Mucosa of rectum (tissue), 2 donors: Measurements from ENCODE around the gene IGLL5.

ENCODE experiments used
- H3K27ac ChIP-seq, 2 donors: one replicate each; pipeline ENCODE4 v1.7.0; 2013; ENCODE audit warnings: inconsistent platforms in 2 of 2, low read depth in 2 of 2, low read length in 2 of 2
- H3K27me3 ChIP-seq, 2 donors: one replicate each; pipeline ENCODE4 v1.7.0; 2013; ENCODE audit warnings: low read length in 2 of 2; ENCODE audit not compliant: control insufficient read depth in 2 of 2, insufficient read depth in 2 of 2
- H3K36me3 ChIP-seq, 2 donors: one replicate each; pipeline ENCODE4 v1.7.0; 2013; ENCODE audit warnings: low read length in 2 of 2; ENCODE audit not compliant: control insufficient read depth in 2 of 2, insufficient read depth in 2 of 2
- H3K4me1 ChIP-seq, 2 donors: one replicate each; pipeline ENCODE4 v1.7.0; 2013; ENCODE audit warnings: low read length in 2 of 2, mild to moderate bottlenecking in 1 of 2; ENCODE audit not compliant: control insufficient read depth in 2 of 2, insufficient read depth in 2 of 2
- H3K4me3 ChIP-seq, 2 donors: one replicate each; pipeline ENCODE4 v1.7.0; 2013; ENCODE audit warnings: low read length in 2 of 2
- H3K9ac ChIP-seq, 2 donors: one replicate each; pipeline ENCODE4 v1.7.0; 2013; ENCODE audit warnings: low read length in 2 of 2, low read depth in 1 of 2, mild to moderate bottlenecking in 1 of 2
- H3K9me3 ChIP-seq, 2 donors: one replicate each; pipeline ENCODE4 v1.7.0; 2013; ENCODE audit warnings: low read length in 2 of 2; ENCODE audit not compliant: control insufficient read depth in 2 of 2
- donor health status: healthy.
- donor health status: Normal muscosa, but diverticular disease.

Gene IGLL5

DNA sequence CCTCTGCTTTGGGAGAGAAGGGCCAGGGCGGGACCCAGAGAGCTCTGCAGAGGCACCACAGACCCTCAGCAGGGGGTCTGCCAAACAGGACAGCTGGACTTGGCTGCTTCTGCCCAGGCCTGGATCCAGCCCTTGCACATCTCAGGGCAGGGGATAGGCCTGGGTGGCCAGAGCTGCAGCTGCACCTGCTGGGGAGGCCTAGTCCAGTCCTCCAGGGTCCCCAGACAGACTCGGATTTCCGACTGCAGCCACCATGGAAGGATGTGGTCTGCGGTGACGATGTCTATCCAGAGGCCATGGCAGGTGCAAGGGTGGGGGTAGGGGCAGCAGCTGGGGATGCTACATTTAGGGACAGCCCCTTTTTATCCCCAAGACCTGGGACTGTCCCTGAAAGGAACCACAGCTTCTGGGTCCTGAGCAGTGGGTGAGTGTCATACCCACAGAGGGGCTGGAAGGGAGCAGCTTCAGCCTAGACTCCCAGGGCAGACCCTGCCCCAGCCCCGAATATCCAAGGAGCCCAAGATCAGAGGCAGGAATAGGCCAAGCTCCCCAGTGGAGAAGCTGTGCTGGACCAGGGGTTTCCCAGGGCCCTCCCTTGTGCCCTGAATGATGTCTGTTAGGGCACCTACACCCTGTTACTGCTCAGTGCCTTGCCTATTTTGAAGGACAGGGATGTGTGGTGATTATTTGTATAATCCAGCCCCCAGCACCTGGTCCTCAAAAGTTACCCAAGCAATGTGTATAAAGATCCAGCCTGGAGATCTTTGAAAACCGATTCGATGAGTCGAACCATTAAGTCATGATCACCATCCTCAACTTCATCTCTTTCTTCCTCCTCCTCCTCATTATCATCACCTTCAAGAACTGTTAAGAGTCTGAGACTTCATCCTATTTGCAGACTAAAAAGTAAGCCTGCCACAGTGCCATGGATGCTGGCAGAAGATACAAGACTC lies 2.5 kb upstream of the IGLL5 start:
- Histone ChIP-seq H3K27me3 (no peaks in the 10 kb centered on the region), H3K9me3 (no peaks in the 10 kb centered on the region), H3K9ac (no peak overlapping the region), H3K36me3 (no peaks in the 10 kb centered on the region), H3K27ac (no peak overlapping the region), H3K4me1 (no peaks in the 10 kb centered on the region), H3K4me3 (no peak overlapping the region)

DNA sequence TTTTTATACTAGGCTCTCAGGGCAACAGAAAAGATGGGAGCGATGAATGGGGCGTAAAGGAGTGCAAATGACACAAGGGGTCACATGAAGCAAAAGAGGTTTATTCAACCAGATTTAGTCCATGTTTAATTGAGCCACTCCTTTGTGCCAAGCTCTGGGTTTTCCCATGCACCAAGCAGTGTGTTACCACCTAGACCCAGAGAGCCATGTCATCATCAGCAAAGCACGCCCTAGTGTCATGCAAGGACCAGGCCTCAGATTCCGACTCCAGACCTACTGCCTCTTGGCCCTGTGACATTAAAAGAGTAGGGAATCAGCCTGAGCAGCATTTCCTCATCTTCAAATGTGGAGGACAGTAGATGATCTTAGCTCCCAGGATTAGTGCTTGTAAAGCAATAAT lies 1.1 kb upstream of the IGLL5 start:
- H3K9me3 ChIP-seq: no peaks in the 10 kb centered on the region
- H3K36me3 ChIP-seq: no peaks in the 10 kb centered on the region
- no peak overlapping the region for H3K9ac ChIP-seq
- no peak overlapping the region for H3K27ac ChIP-seq
- no peaks in the 10 kb centered on the region for H3K27me3 ChIP-seq
- no peak overlapping the region for H3K4me3 ChIP-seq
- no peaks in the 10 kb centered on the region for H3K4me1 ChIP-seq

DNA sequence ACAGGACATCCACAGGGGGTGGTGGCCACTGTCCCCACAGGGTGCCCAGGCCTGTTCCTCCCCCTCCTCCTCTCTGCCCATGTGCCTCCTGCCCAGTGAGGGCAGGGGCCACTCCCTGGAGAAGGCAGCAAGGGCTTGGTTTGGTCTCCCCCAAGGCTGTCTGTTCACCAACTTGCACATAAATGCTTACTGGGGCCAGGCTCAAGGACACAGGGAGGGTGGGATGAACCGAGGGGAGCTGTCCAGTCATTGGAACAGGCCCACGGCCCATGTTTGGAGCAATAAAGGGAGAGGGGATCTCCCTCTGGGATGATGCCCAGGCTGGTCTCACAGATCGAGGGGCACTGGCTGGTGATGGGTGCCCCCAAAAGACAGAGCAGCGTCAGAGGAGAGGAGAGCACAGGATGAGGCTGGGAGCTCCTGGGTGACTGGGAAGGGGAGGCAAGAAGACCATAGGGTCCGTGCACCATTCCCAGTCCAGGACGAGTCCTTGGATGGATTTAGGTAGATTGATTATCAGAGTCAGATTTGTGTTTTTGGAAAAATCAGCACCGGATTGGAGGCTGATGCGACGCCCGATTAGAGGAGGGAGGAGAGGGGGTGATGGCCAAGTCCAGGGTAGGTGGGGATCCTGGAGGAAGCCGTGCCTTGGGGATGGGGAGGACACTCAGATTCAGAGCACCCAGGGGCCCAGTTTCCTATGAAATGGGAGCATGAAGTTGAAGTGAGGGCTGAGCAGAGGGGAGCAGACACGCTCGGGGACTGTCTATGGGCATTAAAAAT lies 1.1 kb downstream of the IGLL5 start:
- H3K9ac ChIP-seq: peak overlapping the region; percentile 5 to 34
- peak overlapping the region; percentile 36 to 53 for H3K4me3 ChIP-seq
- peak overlapping the region in 1 of 2 donors; percentile 71 for H3K27ac ChIP-seq
- no peaks in the 10 kb centered on the region for H3K4me1 ChIP-seq
- no peaks in the 10 kb centered on the region for H3K36me3 ChIP-seq
- H3K9me3 ChIP-seq: no peaks in the 10 kb centered on the region
- H3K27me3 ChIP-seq: peaks cover 0 to 7% of the 10 kb centered on the region in 2 donors

DNA sequence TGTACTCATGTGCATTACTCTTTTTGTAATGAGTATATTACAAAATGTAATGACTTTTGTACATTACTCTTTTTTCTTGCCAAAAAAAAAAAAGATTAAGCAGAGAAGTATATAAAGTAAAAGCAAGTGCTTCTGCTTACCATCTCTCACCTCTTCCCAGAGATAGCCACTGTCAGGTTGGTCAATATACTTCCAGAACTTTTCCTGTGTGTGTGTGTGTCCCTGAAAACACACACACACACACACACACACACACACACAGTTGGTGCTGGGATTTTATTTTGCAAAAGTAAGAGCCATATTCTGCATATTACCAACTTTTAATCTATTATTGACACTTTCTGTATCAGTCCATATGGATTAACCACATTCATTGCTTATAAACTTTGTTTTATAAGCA lies 2.5 kb downstream of the IGLL5 start:
- Histone ChIP-seq H3K27ac (peak overlapping the region in 1 of 2 donors; percentile 24), H3K4me3 (peak overlapping the region in 1 of 2 donors; percentile 32), H3K4me1 (no peaks in the 10 kb centered on the region), H3K9me3 (no peaks in the 10 kb centered on the region), H3K36me3 (no peaks in the 10 kb centered on the region), H3K9ac (no peak overlapping the region), H3K27me3 (peaks cover 2 to 7% of the 10 kb centered on the region in 2 donors)

DNA sequence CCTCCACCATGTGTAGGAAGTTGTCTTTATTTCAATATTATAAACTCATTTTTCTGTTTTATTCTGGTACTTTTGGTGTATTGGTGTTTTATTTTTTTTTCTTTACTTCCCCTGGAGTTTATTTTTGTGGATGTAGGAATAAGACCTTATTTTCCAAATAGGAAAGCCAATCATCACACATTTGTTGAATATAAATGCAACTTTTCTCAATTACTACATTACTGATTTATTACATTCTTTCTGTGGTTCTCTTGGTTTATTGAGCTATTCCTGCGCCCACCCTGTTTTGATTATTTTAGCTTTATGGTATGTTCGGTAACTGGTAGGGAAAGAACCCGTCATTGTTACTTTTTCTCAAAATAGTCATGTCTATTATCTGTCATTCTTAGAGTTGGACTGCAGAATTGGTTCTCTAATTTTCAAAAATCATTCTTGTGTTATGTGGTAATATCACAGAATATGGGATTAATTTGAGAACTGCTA lies 3.6 kb downstream of the IGLL5 start:
- H3K9me3 ChIP-seq: no peaks in the 10 kb centered on the region
- peaks cover 2 to 7% of the 10 kb centered on the region in 2 donors for H3K27me3 ChIP-seq
- peak overlapping the region in 1 of 2 donors; percentile 37 for H3K4me3 ChIP-seq
- H3K27ac ChIP-seq: no peak overlapping the region
- H3K36me3 ChIP-seq: no peaks in the 10 kb centered on the region
- H3K9ac ChIP-seq: no peak overlapping the region
- H3K4me1 ChIP-seq: no peaks in the 10 kb centered on the region

DNA sequence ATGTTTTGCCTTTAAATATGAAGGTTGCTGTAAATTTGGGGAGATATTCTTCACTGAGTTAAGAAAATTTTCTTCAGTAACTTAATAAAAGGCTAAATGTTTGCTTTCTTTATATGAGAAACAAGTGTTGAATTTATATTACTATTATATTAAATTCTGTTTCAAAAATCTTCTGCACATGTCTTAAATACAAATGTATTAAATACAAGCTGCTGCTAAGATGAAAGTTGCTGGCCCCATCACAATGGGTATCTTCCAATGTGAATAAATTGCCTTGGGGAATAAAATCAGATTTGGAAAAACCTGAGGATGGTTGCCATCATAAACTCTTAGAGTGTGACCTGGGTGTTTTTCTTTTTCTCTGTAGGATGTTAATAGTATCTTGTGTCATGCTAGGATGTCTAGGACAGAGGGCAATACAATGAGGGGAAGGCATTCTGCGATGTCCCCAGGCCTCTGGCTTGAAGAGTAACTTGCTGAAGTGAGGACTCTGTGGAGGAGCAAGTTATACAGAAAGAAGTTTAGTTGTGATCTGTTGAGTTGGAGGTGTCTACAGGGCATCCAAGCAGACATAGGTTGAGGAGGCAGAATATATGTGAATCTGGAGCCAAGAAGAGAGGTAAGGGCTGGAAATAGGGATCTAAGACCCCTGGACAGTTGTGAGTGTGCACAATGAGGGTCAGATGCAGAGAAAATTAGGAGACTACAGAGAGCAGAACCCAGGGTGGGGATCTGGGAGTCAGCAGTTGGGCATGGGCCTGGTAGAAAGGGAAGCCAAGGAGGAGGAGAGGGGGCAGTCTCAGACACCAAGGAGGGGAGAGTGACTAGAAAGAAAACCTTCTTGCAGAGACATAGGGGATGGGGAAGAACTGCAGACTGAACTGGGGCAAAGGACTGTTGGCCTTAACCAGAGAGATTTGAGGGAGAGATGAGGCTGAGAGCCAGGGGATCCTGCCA lies 4.8 kb downstream of the IGLL5 start:
- H3K4me3 ChIP-seq: peak overlapping the region in 1 of 2 donors; percentile 49
- H3K36me3 ChIP-seq: no peaks in the 10 kb centered on the region
- peaks cover 2 to 7% of the 10 kb centered on the region in 2 donors for H3K27me3 ChIP-seq
- H3K9ac ChIP-seq: no peak overlapping the region
- H3K27ac ChIP-seq: peak overlapping the region in 1 of 2 donors; percentile 68
- H3K4me1 ChIP-seq: no peaks in the 10 kb centered on the region
- H3K9me3 ChIP-seq: no peaks in the 10 kb centered on the region

DNA sequence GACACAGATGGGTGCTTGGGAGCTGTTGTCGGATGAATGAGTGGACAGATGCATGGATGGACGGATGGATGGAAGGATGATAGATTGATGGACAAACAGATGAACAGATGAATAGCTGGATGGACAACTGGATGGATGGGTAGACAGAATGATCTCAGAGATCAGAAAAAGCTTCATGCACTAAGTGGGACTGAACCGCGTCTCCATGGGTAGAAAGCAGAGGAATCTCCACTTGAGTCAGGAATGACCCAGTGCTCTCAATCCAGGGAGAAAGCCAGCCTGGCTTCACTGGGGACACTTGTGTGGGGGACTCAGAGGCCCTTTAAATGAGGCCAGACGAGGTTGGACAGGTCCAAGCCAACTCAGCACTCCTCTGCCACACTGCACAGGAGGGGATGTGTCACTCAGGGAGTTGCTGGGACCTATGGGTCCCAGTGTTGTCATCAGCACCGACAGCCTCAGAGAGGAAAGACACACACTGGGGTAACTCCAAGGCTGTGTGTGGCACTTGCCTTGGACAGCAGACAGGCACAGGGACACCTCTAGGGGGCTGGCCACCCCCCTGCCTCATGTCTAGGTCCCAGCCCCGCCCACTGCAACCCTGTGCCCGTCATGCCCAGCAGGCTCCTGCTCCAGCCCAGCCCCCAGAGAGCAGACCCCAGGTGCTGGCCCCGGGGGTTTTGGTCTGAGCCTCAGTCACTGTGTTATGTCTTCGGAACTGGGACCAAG lies 5.6 kb downstream of the IGLL5 start:
- Histone ChIP-seq H3K9me3 (no peaks in the 10 kb centered on the region), H3K27ac (peak overlapping the region; percentile 15 to 68), H3K9ac (peak overlapping the region in 1 of 2 donors; percentile 32), H3K4me3 (peak overlapping the region in 1 of 2 donors; percentile 49), H3K36me3 (no peaks in the 10 kb centered on the region), H3K27me3 (peaks cover 2 to 7% of the 10 kb centered on the region in 2 donors), H3K4me1 (no peaks in the 10 kb centered on the region)

DNA sequence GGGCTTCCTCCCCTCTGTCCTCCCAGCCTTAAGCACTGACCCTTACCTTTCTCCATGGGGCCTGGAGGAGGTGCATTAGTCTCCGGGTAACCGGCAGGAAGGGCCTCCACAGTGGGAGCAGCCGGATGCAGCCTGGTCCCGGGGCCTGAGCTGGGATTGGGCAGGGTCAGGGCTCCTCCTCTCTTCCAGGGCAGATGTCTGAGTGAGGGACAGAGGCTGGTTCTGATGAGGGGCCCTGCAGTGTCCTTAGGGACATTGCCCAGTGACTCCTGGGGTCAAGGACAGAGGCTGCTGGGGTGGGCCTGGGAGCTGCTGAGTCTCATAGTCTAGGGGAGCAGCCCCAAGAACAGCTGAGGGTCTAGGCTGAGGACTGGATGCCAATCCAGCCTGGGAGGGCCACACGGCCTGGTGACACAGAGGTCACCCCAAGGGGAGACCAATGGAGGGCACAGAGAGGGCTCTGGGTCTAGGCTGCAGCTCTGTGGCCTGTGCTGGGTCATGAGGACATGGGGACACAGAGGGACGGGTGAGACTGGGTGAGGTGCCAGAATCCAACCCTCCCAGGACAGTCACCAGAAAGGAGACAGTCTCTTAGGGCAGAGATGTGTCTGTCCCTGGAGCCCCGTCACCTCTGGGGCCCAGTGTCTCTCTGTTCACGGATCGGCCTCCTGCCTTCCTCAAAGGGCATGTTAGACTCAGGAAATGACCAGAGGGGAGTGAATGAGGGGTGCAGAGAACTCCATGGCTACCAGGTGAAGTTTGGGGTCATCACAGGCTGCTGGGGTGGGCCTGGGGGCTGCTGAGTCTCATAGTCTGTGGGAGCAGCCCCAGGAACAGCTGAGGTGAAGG lies 6.5 kb downstream of the IGLL5 start:
- peak overlapping the region; percentile 15 to 68 for H3K27ac ChIP-seq
- no peaks in the 10 kb centered on the region for H3K36me3 ChIP-seq
- no peaks in the 10 kb centered on the region for H3K9me3 ChIP-seq
- H3K4me3 ChIP-seq: peak overlapping the region in 1 of 2 donors; percentile 37
- peaks cover 2 to 7% of the 10 kb centered on the region in 2 donors for H3K27me3 ChIP-seq
- no peaks in the 10 kb centered on the region for H3K4me1 ChIP-seq
- peak overlapping the region in 1 of 2 donors; percentile 4 for H3K9ac ChIP-seq
